SK-N-SH (cell line): ENCODE data around the gene SCGB1D2.

ENCODE experiments used
- CHD2 ChIP-seq: fragments of 150-350 bp; IDR thresholded peaks from 2 replicates; pipeline ENCODE4 v1.6.1; 2018; ENCODE audit warnings: low read length; ENCODE audit not compliant: partially characterized antibody
- EP300 ChIP-seq, 2 experiments: IDR thresholded peaks; 2 replicates each; pipeline versions ENCODE4 v1.4.0 to v1.6.1; 2012; ENCODE audit warnings: borderline replicate concordance in 1 of 2, low read depth in 1 of 2, low read length in 1 of 2
- EZH2phosphoT487 ChIP-seq: fragments of 200-600 bp; sonication (generic); IDR thresholded peaks from 2 replicates; pipeline ENCODE4 v1.6.1; 2017; ENCODE audit warnings: low read depth, mixed run types, mild to moderate bottlenecking, antibody characterized with exemption, moderate library complexity, borderline replicate concordance
- FOXJ3 ChIP-seq: sonication (generic); formaldehyde crosslinking; IDR thresholded peaks from 2 replicates; pipeline ENCODE4 v1.5.1; 2020; ENCODE audit warnings: mild to moderate bottlenecking, missing genetic modification reagents
- FOXM1 ChIP-seq: IDR thresholded peaks from 2 replicates; pipeline ENCODE4 v1.4.0; 2012; ENCODE audit warnings: low read depth, mild to moderate bottlenecking
- GABPA ChIP-seq: IDR thresholded peaks from 2 replicates; pipeline ENCODE4 v1.4.0; 2012; ENCODE audit warnings: low read depth, mild to moderate bottlenecking
- JUND ChIP-seq: IDR thresholded peaks from 2 replicates; pipeline ENCODE4 v1.4.0; 2012
- POLR2AphosphoS5 ChIP-seq: IDR thresholded peaks from 2 replicates; pipeline ENCODE4 v1.6.1; 2012; ENCODE audit warnings: low read depth, low read length
- SIN3A ChIP-seq: IDR thresholded peaks from 2 replicates; pipeline ENCODE4 v1.6.1; 2012; ENCODE audit warnings: low read depth, mild to moderate bottlenecking, low read length, moderate library complexity, borderline replicate concordance
- TEAD4 ChIP-seq: IDR thresholded peaks from 2 replicates; pipeline ENCODE4 v1.4.0; 2012; ENCODE audit warnings: mild to moderate bottlenecking, borderline replicate concordance; ENCODE audit not compliant: insufficient read depth
- YY1 ChIP-seq: IDR thresholded peaks from 2 replicates; pipeline ENCODE4 v1.4.0; 2012; ENCODE audit warnings: low read depth, mild to moderate bottlenecking
- TF ChIP-seq, protein P1 (sequence below): fragments of 200-600 bp; sonication (generic); IDR thresholded peaks from 2 replicates; pipeline ENCODE4 v1.6.1; 2017; ENCODE audit warnings: antibody characterized with exemption, mild to moderate bottlenecking, moderate library complexity
- TF ChIP-seq, protein P2 (sequence below): IDR thresholded peaks from 2 replicates; pipeline ENCODE4 v1.4.0; 2012; ENCODE audit warnings: low read depth

DNA sequence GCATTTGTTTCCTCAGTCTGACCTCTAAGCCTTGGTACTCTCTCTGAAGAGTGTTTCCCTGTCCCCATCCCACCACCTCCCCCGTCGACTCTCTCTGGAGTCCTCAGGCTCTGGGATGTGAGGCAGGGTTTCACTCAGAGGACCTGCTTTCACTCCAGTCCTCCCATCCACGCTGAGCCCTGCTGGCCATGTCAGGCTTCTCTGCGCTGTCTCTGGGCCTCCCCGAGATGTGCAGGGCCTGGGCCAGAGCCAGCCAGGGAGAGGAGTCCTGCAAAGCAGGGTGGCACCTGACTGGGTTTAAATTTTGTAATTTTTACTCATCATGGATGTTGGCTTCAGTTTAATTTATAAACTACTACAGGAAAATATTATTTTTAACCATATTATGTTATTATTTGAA is 31.2 kb downstream of the SCGB1D2 start:
- TF ChIP-seq, protein P1, sequence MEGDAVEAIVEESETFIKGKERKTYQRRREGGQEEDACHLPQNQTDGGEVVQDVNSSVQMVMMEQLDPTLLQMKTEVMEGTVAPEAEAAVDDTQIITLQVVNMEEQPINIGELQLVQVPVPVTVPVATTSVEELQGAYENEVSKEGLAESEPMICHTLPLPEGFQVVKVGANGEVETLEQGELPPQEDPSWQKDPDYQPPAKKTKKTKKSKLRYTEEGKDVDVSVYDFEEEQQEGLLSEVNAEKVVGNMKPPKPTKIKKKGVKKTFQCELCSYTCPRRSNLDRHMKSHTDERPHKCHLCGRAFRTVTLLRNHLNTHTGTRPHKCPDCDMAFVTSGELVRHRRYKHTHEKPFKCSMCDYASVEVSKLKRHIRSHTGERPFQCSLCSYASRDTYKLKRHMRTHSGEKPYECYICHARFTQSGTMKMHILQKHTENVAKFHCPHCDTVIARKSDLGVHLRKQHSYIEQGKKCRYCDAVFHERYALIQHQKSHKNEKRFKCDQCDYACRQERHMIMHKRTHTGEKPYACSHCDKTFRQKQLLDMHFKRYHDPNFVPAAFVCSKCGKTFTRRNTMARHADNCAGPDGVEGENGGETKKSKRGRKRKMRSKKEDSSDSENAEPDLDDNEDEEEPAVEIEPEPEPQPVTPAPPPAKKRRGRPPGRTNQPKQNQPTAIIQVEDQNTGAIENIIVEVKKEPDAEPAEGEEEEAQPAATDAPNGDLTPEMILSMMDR = no peak
- TF ChIP-seq GABPA (no peak), EZH2phosphoT487 (no peak), SIN3A (no peak), POLR2AphosphoS5 (no peak), TEAD4 (no peak), FOXM1 (no peak), YY1 (no peak), JUND (no peak), FOXJ3 (CRISPR knock-in tag) (no peak), EP300 (IDR thresholded peaks at IDR 0.05; ENCODE audit: borderline replicate concordance in 1 of 2, low read depth in 1 of 2, low read length in 1 of 2) (no peak), CHD2 (no peak)
- TF ChIP-seq, protein P2, sequence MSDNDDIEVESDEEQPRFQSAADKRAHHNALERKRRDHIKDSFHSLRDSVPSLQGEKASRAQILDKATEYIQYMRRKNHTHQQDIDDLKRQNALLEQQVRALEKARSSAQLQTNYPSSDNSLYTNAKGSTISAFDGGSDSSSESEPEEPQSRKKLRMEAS = no peak
